ENCODE measurements around the gene DYSF.

DNA sequence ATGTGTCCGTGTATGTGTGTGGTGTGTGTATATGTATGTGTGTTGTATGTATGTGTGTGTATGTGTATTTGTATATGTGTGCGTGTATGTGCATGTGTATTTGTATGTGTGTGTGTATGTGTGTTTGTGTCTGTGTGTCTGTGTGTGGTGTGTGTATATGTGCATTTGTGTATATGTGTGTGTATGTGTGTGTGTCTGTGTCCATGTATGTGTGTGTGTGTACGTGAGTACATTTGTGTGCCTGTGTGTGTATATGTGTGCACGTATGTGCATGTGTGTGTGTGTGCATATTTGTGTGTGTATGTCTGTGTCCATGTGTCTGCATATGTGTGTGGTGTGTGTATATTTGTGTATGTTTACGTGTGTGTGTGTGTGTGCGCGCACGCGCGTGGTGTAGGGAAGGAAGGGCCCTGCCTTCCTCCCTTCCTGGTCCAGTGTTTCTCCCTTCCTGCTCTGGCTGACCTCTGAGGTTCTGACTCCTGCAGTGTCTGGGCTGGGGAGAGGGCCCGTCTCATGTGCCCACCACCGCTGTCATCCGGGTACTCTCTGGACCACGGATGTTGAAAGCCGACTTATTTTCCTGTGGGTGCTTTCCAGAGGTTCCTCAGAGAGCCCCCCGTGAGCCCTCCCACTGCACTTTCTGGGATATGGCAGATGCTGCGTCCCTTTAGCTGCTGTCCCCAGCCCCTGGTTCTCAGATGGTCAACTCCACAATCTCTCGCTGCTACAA, 209.5 kb downstream of the DYSF start:
- TF ChIP-seq EZH2 (IDR thresholded peaks at IDR 0.05; ENCODE audit: borderline replicate concordance, insufficient read depth, low read depth, low read length, poor library complexity, severe bottlenecking): no peak
- TF ChIP-seq, protein P1, sequence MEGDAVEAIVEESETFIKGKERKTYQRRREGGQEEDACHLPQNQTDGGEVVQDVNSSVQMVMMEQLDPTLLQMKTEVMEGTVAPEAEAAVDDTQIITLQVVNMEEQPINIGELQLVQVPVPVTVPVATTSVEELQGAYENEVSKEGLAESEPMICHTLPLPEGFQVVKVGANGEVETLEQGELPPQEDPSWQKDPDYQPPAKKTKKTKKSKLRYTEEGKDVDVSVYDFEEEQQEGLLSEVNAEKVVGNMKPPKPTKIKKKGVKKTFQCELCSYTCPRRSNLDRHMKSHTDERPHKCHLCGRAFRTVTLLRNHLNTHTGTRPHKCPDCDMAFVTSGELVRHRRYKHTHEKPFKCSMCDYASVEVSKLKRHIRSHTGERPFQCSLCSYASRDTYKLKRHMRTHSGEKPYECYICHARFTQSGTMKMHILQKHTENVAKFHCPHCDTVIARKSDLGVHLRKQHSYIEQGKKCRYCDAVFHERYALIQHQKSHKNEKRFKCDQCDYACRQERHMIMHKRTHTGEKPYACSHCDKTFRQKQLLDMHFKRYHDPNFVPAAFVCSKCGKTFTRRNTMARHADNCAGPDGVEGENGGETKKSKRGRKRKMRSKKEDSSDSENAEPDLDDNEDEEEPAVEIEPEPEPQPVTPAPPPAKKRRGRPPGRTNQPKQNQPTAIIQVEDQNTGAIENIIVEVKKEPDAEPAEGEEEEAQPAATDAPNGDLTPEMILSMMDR (IDR thresholded peaks at IDR 0.05): no peak

Measured in B cell (primary cell).